ENCODE data around the gene PUM2.

PUM2 gene

DNA sequence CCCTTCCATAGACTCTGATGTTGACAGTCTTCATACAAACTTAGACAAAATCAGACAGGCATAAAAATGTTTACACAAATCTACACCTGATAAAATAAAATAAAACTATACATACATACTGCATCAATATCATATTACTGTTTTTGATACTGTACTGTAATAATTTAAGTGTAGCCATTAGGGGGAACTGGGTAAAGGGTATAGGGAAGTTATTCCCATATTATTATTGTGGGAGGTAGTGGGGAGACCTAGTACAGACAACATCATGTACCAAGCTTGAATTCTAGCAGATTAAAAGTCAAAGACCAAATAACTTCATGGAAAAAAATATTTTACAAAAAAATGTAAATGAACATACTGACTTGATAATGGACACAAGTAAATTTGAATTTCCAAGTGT, 43.3 kb downstream of the PUM2 start:
- TF ChIP-seq, protein P1, sequence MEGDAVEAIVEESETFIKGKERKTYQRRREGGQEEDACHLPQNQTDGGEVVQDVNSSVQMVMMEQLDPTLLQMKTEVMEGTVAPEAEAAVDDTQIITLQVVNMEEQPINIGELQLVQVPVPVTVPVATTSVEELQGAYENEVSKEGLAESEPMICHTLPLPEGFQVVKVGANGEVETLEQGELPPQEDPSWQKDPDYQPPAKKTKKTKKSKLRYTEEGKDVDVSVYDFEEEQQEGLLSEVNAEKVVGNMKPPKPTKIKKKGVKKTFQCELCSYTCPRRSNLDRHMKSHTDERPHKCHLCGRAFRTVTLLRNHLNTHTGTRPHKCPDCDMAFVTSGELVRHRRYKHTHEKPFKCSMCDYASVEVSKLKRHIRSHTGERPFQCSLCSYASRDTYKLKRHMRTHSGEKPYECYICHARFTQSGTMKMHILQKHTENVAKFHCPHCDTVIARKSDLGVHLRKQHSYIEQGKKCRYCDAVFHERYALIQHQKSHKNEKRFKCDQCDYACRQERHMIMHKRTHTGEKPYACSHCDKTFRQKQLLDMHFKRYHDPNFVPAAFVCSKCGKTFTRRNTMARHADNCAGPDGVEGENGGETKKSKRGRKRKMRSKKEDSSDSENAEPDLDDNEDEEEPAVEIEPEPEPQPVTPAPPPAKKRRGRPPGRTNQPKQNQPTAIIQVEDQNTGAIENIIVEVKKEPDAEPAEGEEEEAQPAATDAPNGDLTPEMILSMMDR (conservative IDR thresholded peaks at IDR 0.05; ENCODE audit: low read depth, low read length): no peak
- H3K4me3 ChIP-seq (ENCODE audit: low read depth, low read length): no peak overlapping the region
- no peak for DNase-seq (ENCODE audit: low read depth)

DNA sequence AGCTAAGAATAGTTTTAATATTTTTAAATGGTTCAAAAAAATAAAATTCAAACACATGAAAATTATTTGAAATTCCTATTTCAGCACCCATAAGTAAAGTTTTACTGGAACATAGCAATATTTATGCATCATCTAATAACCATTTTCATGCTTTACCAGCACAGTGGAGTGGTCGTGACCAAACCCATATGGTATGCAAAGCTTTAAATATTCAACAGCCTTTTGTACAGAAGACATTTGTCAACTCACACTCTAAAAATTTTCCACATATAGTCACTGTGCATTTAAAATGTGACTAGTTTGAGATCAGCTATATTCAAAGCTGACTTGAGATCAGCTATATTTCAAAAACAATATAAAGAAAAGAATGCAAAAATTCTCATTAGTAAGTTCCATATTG, 46.2 kb downstream of the PUM2 start:
- H3K4me3 ChIP-seq (ENCODE audit: low read depth, low read length): no peak overlapping the region
- peak; percentile 41 for DNase-seq (ENCODE audit: low read depth)
- TF ChIP-seq, protein P1 (conservative IDR thresholded peaks at IDR 0.05; ENCODE audit: low read depth, low read length): no peak

DNA sequence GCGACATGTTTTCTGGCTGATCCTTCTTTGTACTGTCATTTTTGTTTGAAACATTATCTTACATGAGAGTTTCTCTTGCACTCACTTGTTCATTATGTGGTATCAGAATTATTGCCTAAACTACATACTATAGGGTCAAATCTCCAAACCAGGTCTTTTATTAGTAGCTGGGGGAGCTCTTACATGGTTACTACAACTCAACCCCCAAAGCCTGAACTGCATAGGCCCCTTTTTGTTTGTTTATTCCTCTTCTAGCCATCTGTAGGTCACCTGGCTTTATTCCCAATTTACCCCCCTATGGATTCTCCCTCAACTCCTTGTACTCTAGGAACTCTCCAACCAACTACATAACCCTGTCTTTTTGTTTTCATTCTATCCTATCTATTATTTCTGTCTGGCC, 46.7 kb downstream of the PUM2 start:
- no peak overlapping the region for H3K4me3 ChIP-seq (ENCODE audit: low read depth, low read length)
- TF ChIP-seq, protein P1 (conservative IDR thresholded peaks at IDR 0.05; ENCODE audit: low read depth, low read length): no peak
- DNase-seq (ENCODE audit: low read depth): no peak

DNA sequence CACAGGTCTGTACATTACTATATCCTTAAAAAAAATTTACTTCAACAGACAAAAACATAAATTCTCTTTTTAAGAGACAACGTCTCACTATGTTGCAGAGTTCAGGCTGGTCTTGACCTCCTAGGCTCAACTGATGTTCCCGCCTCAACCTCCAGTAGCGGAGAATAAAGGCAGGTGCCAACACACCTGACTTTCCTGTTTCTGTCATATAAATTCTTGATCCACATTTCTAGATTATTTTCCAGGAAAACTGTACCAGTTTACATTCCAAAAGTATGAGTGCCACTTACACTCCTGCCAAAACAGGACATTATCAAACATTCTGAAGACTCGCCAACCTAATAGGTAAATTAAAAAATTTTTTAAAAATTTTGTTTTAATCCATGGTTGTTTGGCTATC, 48.6 kb downstream of the PUM2 start:
- DNase-seq (ENCODE audit: low read depth): no peak
- no peak overlapping the region for H3K4me3 ChIP-seq (ENCODE audit: low read depth, low read length)
- TF ChIP-seq, protein P1 (conservative IDR thresholded peaks at IDR 0.05; ENCODE audit: low read depth, low read length): no peak

DNA sequence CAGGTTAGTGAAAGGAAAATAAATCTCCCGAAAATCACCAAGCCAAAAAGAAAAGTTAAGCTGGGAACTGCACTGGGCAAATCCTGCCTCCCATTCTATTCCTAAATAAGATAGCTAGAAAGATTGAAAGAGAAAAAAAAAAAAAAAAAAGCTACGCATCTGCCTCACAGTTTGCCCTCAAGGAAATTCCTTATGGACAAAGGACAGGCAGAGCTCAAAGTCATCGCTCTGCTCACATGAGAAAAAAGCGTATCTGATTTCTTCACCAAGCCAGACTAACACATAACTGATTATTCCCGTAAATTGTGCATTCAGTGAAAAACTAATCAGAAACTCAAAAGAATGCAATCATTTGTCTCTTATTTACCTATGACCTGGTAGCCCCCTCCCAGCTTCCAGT, 50.0 kb downstream of the PUM2 start:
- TF ChIP-seq, protein P1 (conservative IDR thresholded peaks at IDR 0.05; ENCODE audit: low read depth, low read length): no peak
- H3K4me3 ChIP-seq (ENCODE audit: low read depth, low read length): no peak overlapping the region
- DNase-seq (ENCODE audit: low read depth): no peak

DNA sequence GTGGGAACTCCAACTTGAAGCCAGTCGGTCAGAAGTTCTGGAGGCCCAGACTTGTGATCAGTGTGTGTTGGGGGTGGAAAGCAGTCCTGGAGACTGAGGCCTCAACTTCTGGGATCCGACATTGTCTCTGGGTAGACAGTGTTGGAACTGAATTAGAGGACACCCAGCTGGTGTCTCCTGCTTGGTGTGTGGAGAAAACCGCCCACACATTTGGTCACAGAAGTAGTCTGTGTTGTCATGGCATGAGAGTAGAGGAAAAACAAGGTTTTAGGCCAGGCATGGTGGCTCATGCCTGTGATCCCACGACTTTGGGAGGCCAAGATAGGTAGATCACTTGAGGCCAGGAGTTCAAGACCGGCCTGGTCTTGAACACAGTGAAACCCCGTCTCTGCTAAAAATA, 51.5 kb downstream of the PUM2 start:
- DNase-seq (ENCODE audit: low read depth): no peak
- TF ChIP-seq, protein P1 (conservative IDR thresholded peaks at IDR 0.05; ENCODE audit: low read depth, low read length): no peak

DNA sequence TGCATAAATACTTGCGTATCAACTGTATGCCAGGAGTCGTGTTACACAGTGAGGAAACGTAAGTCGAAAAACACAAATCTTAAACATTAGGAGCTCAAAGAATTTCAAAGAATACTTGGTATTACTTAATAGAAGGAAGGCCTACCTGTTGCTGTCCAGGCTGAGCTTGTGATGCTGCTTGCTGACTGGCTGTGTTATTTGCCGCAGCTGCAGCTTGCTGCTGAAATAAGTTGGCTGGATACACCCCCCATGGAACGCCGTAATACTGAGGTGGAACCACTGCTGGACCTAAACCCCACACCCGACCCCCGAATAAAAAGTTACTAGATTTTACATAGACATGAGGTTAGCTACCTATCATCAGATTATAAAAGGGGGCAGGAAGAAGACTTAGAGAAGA, 56.4 kb downstream of the PUM2 start:
- TF ChIP-seq, protein P1 (conservative IDR thresholded peaks at IDR 0.05; ENCODE audit: low read depth, low read length): no peak
- no peak overlapping the region for H3K4me3 ChIP-seq (ENCODE audit: low read depth, low read length)
- no peak for DNase-seq (ENCODE audit: low read depth)

More for the DNA sequence above, 51.5 kb downstream of the PUM2 start:
- H3K4me3 ChIP-seq (ENCODE audit: low read depth, low read length): no peak overlapping the region

All from choroid plexus epithelial cell (primary cell).